Measurements from ENCODE around the gene KCNV2. TPM values are rescaled to one million over a fixed set of nuclear protein-coding genes. Genes with fewer than 3 reads are reported as not detected.

KCNV2 gene
- total RNA-seq, 1 experiment from 2014 or later: not detected

DNA sequence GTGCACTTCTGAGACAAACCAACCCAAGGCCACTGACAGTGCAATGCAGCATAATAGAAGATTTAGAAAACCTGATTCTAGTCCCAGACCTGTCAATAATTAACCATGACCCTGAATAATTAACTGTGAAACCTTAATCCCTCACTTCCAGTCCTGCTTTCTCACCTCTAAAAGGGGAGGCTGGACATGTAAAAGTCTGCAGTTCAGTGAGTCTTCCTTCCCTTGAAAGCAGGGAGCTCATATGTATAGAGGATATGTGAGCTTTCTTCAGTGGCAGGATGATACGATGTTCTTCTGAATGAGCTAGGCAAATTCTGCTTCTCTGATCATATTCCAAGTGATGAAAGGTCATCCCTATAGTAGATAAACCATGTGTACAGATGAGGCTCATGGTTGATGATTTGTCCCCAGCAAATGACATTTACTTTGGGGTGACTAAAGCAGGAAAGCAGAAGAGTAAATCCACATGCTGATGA is 2.9 kb downstream of the KCNV2 start:
- DNase-seq (ENCODE audit: low spot score): peak; percentile 9

DNA sequence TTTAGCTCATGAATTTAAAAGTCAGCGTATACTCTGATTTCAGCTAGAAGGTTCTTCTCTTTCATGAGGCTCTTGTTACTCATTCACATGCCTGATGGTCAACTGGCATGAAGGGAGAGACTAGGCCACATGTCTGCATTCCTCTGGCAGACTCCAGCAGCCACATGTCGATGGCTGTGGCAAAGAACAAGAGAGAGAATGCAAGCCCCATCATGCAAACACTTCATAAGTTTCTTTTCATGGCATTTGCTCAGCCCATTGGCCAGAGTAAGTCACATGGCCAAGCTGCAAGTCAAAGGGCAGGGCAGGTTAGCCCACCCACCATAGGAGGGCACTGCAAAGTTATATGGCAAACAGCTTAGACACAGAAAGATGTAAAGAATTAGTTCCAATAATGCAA is 5.4 kb downstream of the KCNV2 start:
- DNase-seq (ENCODE audit: low spot score): no peak

GRCh38 chr9:2723376-2724065 is 6.2 kb downstream of the KCNV2 start:
- DNase-seq (ENCODE audit: low spot score): no peak

DNA sequence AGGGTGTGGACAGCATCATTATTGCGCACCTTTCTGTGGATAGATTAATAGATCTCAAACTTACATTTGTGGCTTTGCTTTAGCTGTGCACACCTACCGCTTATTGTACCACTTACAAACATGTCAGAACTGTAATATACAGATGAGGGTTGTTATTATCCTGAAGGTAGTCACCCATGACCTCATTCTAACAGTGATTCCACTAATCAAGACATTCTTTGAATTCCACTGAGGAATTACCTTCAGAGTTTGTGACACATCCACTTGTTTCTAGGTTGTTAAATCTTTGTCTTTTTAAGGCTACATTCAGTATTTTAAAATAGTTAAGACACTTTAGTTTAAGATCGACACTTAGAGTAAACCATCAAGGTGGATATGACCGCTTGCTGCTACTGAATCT is 7.8 kb downstream of the KCNV2 start:
- no peak for DNase-seq (ENCODE audit: low spot score)

DNA sequence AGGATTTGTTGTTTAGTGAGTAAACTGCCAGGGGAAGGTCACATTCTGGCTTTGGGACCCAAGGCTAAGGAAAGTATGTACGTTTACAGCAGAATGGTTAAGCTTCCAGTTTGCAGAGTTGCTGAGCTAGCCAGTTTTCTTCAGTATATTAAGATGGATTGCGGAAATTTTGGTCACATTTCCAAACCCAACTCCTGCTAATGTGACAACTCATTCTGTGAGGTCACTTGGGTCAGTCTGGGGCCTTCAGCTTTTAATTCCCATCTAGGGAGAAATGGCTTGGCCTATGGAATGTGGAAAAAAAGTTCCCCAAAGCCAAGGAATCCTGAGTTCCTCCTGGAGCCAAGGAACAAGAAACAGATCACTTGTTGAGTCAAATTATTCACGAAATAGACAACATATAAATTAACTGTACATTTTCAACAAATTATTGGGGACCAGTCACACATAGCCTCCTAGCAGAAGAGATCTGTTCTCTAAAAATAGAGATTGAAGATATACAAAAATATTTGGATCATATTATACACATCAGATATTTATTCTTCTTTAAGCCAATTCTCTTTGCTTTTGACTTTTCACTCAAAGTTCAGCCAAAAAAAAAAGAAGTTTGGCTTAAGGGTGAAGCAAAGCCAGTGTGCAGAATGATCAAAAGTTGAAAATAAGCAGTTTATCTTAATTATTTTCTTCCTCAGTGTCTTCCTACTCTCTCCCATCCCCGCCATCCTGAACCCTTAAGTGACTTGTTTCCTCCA is 8.8 kb downstream of the KCNV2 start:
- no peak for DNase-seq (ENCODE audit: low spot score)

DNA sequence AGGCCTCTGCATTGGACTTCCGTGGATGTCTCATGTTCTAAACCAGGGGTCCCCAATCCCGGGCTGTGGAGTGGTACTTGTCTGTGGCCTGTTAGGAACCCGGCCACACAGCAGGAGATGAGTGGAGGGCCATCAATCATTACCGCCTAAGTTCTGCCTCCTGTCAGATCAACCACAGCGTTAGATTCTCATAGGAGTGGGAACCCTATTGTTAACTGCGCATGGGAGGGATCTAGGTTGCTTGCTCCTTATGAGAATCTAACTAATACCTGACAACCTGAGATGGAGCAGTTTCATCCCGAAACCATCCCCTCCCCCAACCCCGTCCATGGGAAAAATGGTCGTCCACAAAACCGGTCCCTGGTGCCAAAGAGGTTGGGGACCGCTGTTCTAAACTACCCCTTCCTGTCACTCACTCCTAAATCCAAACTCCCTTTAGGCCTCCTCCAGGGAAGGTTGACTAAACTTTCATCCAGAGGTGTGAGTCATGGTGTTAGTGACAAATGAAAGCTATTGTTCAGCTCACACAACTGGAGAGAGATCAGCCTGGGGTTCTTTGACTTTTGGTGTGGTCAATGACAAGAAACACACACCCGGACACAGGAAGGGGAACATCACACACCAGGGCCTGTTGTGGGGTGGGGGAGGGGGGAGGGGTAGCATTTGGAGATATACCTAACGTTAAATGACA is 9.5 kb downstream of the KCNV2 start:
- DNase-seq (ENCODE audit: low spot score): no peak

DNA sequence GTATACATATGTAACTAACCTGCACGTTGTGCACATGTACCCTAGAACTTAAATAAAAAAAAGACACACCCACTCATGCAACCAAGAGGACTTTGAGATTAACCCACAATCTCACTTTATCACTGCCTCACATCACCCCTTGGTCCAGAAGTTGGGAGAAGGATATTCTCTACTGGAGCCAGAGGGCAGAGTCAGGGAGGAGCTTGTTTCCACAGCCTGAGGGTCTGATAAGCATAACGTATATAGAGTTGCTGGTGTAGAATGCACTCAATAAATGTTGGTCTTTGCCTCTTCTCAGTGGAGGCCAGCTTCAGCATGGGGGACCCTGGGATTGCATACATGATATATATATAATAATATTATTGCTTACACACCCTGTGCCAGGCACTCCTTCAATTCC is 10.1 kb downstream of the KCNV2 start:
- DNase-seq (ENCODE audit: low spot score): no peak

- DNase-seq (ENCODE audit: low spot score): peak; percentile 44
Observed at GRCh38 chr9:2727966-2728613, 10.8 kb downstream of the KCNV2 start.

- no peak for DNase-seq (ENCODE audit: low spot score)
Observed at GRCh38 chr9:2729003-2729402, 11.7 kb downstream of the KCNV2 start.

DNA sequence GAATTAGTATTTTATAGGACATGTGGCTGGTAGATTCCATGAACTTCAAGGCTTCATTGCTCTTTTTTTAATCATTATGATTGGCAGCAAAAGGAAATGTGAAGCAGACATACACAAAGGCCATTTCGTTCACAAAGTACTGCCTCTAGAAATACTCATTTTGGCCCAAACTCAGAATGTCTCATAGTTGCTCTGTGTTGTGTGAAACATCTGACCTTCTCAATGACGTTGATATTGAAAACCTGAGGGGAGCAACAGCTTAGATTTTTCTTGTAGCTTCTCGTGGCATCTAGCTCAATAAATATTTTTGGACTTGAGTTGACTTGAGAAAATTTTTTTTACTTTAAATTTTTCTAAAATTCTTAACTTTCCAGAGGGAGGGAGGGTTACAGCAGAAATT is 12.4 kb downstream of the KCNV2 start:
- no peak for DNase-seq (ENCODE audit: low spot score)

DNA sequence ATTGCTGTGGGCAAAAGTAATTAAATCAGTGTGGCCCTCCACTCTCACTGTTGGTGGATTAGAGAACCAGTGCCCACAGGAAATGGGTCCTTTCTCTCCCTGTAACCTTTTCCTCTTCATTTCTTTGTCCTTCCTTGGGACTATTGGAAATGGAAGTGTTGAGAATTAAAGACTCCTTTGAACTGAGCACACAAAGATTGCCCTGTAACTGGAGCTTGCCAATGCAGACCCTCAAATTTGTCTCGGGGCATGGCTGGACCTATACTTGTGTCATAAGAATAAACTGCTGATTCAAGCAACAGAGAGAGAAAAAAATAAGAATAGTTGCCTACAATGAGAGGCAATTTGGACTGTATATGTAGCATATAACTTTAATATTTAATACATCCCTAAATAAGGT is 13.7 kb downstream of the KCNV2 start:
- DNase-seq (ENCODE audit: low spot score): no peak

DNA sequence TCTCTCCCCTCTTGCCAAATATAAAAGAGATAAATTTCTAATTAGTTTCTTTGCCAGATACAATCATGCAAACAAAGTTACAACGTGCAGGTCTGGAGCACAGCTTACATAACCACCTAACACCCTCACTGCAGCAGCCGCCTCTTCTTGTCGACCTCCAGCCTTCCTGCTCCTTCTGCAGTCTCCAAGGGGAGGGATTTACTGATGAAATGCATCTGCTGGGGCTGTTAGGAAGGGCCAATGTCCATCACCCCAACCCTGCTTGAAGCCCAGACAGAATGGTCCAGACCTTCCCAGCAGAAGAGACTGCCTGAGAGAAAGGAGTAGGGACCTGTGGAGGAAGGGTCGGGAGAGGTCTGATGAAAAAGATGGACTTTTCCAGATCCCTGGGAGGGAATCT is 15.2 kb downstream of the KCNV2 start:
- DNase-seq (ENCODE audit: low spot score): no peak

GRCh38 chr9:2740616-2741015 is 23.3 kb downstream of the KCNV2 start:
- no peak for DNase-seq (ENCODE audit: low spot score)

DNA sequence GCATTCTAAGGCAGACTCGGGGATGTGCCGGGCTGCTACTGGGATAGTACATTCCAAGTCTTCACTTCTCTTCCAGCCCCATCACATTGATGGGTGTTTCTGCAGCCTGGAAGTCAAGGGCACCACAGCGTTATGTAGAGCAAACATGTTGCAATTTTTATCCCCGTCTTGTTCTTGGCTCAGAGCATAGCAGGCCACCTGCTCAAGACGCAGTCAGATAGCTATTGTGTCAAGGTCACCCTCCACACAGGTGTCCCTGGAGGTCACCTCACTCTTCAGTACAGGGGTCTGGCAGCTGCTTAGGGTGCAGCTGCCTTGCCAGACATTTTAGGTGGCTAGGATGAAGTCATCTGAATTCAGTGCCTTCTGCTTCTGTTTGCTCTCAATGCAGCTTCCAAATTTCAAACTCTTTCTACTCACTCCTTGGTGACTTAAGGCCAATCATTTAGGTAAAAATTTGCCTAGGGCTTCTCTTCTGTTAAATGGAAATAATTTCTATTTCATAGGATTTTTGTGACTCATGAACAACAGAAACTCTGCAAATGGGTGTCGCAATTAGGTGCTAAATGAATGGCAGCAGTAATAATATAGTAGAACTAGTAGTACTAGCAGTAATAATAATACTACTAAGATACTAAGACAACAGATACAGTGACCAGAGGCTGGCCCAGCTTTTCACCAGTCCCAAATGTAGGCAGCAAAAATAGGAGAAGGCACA is 24.3 kb downstream of the KCNV2 start:
- no peak for DNase-seq (ENCODE audit: low spot score)

DNA sequence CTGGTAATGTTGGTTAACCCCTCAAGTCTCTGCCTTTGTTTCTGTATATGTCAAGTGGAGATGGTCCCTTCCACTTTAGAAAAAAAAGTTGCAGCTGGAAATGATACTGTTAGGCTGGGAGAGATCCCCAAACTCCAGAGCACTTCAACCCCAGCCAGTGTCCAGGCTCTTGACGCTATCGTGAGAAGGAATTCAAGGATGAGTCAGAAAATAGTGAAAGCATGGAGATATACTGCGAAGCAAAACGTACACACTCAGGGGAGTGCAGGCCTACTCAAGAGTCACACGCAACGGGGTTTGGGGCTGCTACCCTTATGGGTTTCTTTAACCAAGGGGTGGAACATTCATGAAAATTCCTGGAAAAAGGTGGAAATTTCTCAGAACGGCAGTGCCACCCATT is 24.9 kb downstream of the KCNV2 start:
- DNase-seq (ENCODE audit: low spot score): no peak

GRCh38 chr9:2743937-2744529 is 26.7 kb downstream of the KCNV2 start:
- DNase-seq (ENCODE audit: low spot score): no peak

- no peak for DNase-seq (ENCODE audit: low spot score)
Observed at GRCh38 chr9:2745560-2746380, 28.5 kb downstream of the KCNV2 start.

- no peak for DNase-seq (ENCODE audit: low spot score)
Observed at GRCh38 chr9:2749485-2749884, 32.2 kb downstream of the KCNV2 start.

DNA sequence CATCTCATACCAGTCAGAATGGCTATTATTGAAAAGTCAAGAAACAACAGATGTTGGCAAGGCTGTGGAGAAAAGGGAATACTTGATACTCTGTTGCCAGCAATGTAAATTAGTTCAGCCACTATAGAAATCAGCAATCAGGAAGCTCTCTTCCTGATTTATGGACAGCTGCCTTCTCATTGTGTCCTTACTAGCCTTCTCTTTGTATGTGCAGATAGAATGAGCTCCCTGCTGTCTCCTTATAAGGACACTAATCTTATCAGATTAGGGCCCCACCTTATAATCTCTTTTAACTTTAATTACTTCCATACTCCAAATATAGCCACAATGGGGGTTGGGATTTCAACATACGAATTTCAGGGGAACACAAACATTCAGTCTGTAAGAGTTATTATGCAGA is 38.0 kb downstream of the KCNV2 start:
- DNase-seq (ENCODE audit: low spot score): no peak
